GM12878 (cell line): ENCODE data around the gene OLA1. TPM values are rescaled to one million over a fixed set of nuclear protein-coding genes. Genes with fewer than 3 reads are reported as not detected.

Source experiments
- ATAC-seq: fragments of 200-7000 bp; cut with Tn5 transposase; 3 replicates; pipeline ENCODE4 v1.9.1; 2020; ENCODE audit warnings: mild to moderate bottlenecking, moderate library complexity
- BruUV-seq: library from RNA; stranded (reverse); fragments of 400-500 nt; replicated peaks from 2 replicates; lab custom pipeline; 2021; lab: Mats Ljungman, UMichigan
- CTCF ChIA-PET: fragments of 300-600 bp; sonication (Branson Sonifier 250); formaldehyde crosslinking; extraction: SDS; loops from one replicate; lab custom pipeline; 2021; ENCODE audit warnings: inconsistent platforms; lab: Yijun Ruan, JAX
- POLR2A ChIA-PET: fragments of 350-600 bp; formaldehyde crosslinking; extraction: SDS; loops from one replicate; lab custom pipeline; 2021; ENCODE audit warnings: inconsistent platforms; lab: Charles Lee
- RAD21 ChIA-PET: fragments of 300-600 bp; sonication (Branson Sonifier 250); formaldehyde crosslinking; loops from one replicate; lab custom pipeline; 2023; ENCODE audit warnings: antibody characterized with exemption; ENCODE audit not compliant: unreplicated experiment; lab: Charles Lee
- SMC1A ChIA-PET: fragments of 300-600 bp; sonication (Branson Sonifier 250); formaldehyde crosslinking; loops from one replicate; lab custom pipeline; 2023; ENCODE audit not compliant: unreplicated experiment, uncharacterized antibody; lab: Charles Lee
- DNase-seq: peaks from one replicate; pipeline ENCODE4 v3.0.0-alpha.2; 2011; ENCODE audit warnings: low read depth, low spot score
- FAIRE-seq: peaks from 3 replicates; lab custom pipeline; 2011; peaks lifted over from hg19 to GRCh38; lab: Jason Lieb, UNC
- H2AFZ ChIP-seq: 2 replicates; pipeline ENCODE4 v1.6.0; 2011; ENCODE audit warnings: low read depth, low read length, control low read depth; ENCODE audit not compliant: control insufficient read depth
- H3K27ac ChIP-seq: 2 replicates; pipeline ENCODE4 v1.5.1; 2011; ENCODE audit warnings: control low read depth; ENCODE audit not compliant: control insufficient read depth, insufficient read depth
- H3K27me3 ChIP-seq, 2 experiments: replicated peaks in 1 of 2; 2 replicates each; pipeline versions ENCODE4 v1.6.0 to v1.6.1; 2011; ENCODE audit warnings: low read length in 1 of 2; ENCODE audit not compliant: control insufficient read depth in 2 of 2, insufficient read depth in 2 of 2
- H3K36me3 ChIP-seq, 2 experiments: 2 replicates each; pipeline ENCODE4 v1.5.1; 2011; ENCODE audit warnings: low read length in 1 of 2; ENCODE audit not compliant: control insufficient read depth in 2 of 2, insufficient read depth in 2 of 2
- H3K4me1 ChIP-seq: 2 replicates; pipeline ENCODE4 v1.6.1; 2011; ENCODE audit warnings: mild to moderate bottlenecking, low read length, moderate library complexity, mixed read lengths; ENCODE audit not compliant: control insufficient read depth, insufficient read depth
- H3K4me2 ChIP-seq: 2 replicates; pipeline ENCODE4 v1.6.0; 2011; ENCODE audit warnings: control low read depth; ENCODE audit not compliant: control insufficient read depth, insufficient read depth
- H3K4me3 ChIP-seq: fragments of 200-600 bp; sonication (generic); 2 replicates; pipeline ENCODE4 v1.5.1; 2016
- H3K79me2 ChIP-seq: 2 replicates; pipeline ENCODE4 v1.6.0; 2011; ENCODE audit warnings: low read length; ENCODE audit not compliant: control insufficient read depth, insufficient read depth
- H3K9ac ChIP-seq: 2 replicates; pipeline ENCODE4 v1.8.0; 2011; ENCODE audit warnings: low read length, control low read depth, mixed read lengths; ENCODE audit not compliant: control insufficient read depth, insufficient read depth
- H3K9me3 ChIP-seq: replicated peaks from 3 replicates; pipeline ENCODE4 v1.5.1; 2011; ENCODE audit warnings: mild to moderate bottlenecking, low read length; ENCODE audit not compliant: control insufficient read depth, insufficient read depth
- H4K20me1 ChIP-seq: 2 replicates; pipeline ENCODE4 v1.6.0; 2011; ENCODE audit not compliant: control insufficient read depth, insufficient read depth
- ASH2L ChIP-seq: fragments of 300-600, 200-600 bp; sonication (generic); IDR thresholded peaks from 2 replicates; pipeline ENCODE4 v1.6.1; 2017; ENCODE audit warnings: low read depth, mild to moderate bottlenecking, borderline replicate concordance
- EED ChIP-seq: sonication (generic); IDR thresholded peaks from 2 replicates; pipeline ENCODE4 v1.6.1; 2016; ENCODE audit warnings: antibody characterized with exemption, low read depth
- SRF ChIP-seq, 2 experiments: IDR thresholded peaks; 2 replicates each; pipeline ENCODE4 v1.6.1; 2011; ENCODE audit warnings: low read depth in 2 of 2, low read length in 2 of 2, mild to moderate bottlenecking in 1 of 2, moderate library complexity in 1 of 2
- WGBS: methylation state at CpG from one replicate; pipeline ENCODE4 v1.1.6; 2016; ENCODE audit warnings: low lambda C conversion rate; ENCODE audit not compliant: insufficient replicate concordance, insufficient coverage; ENCODE audit errors: missing lambda C conversion rate; 5-methylcytosine and 5-hydroxymethylcytosine counted together
- in situ Hi-C: fragments of 300-500 bp; cut with MboI; formaldehyde crosslinking; loops from 9 replicates; pipeline ENCODE4 v1.14.3; 2018; ENCODE audit warnings: mixed read lengths
- intact Hi-C: fragments of 100-400 bp; cut with micrococcal nuclease; formaldehyde crosslinking; loops from one replicate; pipeline ENCODE4 v1.14.2; 2022; ENCODE audit not compliant: unreplicated experiment
- polyA plus RNA-seq, 11 experiments: library from polyadenylated mRNA; depleted of rRNA in 4 of 11; unstranded in 6 of 11; stranded (reverse) in 5 of 11; fragments of >200 nt; fragmentation: Nextera tagmentation in 4 of 11; fragmentation: Illumina TruSeq in 1 of 11; extraction: Ambion mirVana in 4 of 11; extraction: Trizol in 1 of 11; gene quantifications; 1 replicate in 1 of 11; 2 replicates in 10 of 11; pipeline versions ENCODE4 v1.2.1 to v1.2.3, GENCODE V29; 2011 to 2016; ENCODE audit warnings: inconsistent platforms in 2 of 11, missing spikeins in 2 of 11, low read depth in 1 of 11
- total RNA-seq, 4 experiments: library from RNA; depleted of rRNA in 3 of 4; stranded (reverse); fragments of >200 nt in 3 of 4; fragmentation: Illumina TruSeq in 1 of 4; extraction: Trizol in 1 of 4; gene quantifications; 2 replicates each; pipeline versions ENCODE4 v1.2.1 to v1.2.3, GENCODE V29; 2013 to 2021
- TF ChIP-seq, protein P1 (sequence below): fragments of 450-650 bp; IDR thresholded peaks from 2 replicates; pipeline ENCODE4 v1.6.1; 2017; ENCODE audit warnings: antibody characterized with exemption, mild to moderate bottlenecking, moderate library complexity
- TF ChIP-seq, protein P2 (sequence below): IDR thresholded peaks from 2 replicates; pipeline ENCODE4 v1.6.1; 2012; ENCODE audit warnings: improper control_type of control experiment, low read depth, low read length; ENCODE audit not compliant: insufficient replicate concordance
- TF ChIP-seq, protein P3 (sequence below), 3 experiments: IDR thresholded peaks in 2 of 3; conservative IDR thresholded peaks in 1 of 3; 2 replicates each; pipeline ENCODE4 v1.5.1; 2011; ENCODE audit warnings: low read depth in 3 of 3, low read length in 3 of 3, mild to moderate bottlenecking in 3 of 3, control low read depth in 2 of 3, moderate library complexity in 2 of 3, inconsistent platforms in 1 of 3, mixed read lengths in 1 of 3; ENCODE audit not compliant: control insufficient read depth in 2 of 3, insufficient read depth in 1 of 3; ENCODE audit errors: extremely low read depth in 1 of 3
- TF ChIP-seq, protein P4 (sequence below): IDR thresholded peaks from 2 replicates; pipeline ENCODE4 v1.6.1; 2012; ENCODE audit warnings: low read depth, low read length, improper control_type of control experiment
- TF ChIP-seq, protein P5 (sequence below): fragments of 450-650 bp; IDR thresholded peaks from 2 replicates; pipeline ENCODE4 v1.6.1; 2014; ENCODE audit warnings: mild to moderate bottlenecking

Gene OLA1
- total and polyA plus RNA-seq, 10 of the 15 experiments (the other 5 are each of a cell fraction or from before 2014, with no cell fraction given) = 107 to 238 (median 142) TPM

DNA sequence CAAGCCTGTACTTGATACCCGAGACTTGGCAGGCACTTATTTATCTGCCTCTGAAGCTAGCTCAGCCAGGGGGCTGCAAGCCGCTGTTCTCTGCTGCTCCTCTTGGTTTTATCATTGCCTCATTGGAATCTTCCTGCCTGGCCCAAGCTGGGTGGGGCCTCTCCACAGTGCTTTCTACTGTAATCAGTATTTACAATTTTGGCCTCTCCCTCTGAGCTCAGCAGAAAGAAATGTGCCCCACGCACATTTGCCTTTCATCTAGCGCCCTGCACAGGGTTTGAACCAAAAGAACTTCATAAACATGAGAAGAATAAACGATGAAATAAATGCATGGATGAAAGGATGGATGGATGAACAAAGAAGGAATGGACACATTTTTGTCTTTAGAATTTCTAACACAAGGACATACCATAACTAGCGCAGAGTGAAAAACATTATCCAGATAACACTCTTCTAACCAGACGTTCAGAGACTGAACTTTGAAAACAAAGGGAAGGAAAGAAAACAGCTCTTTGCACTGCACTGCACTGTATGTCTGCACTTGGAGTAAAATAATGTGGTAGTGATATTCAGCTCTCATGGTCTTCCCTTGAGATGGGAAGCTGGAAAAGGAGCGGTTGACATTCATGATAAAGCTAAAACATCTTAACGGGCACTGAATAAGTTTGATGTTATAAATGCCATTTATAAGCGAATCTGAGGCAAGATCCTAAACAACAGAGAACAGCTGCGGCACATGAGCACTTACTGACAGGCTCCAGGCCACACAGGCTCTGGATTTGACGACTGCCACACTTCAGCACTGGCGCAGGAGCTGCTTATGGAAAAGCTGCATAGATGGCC is 196.4 kb downstream of the OLA1 start:
- no peaks in the 10 kb centered on the region for H3K36me3 ChIP-seq
- no peak overlapping the region for H3K4me2 ChIP-seq
- H3K9ac ChIP-seq = no peak overlapping the region
- RAD21 ChIA-PET = no interaction called here
- no peak for ATAC-seq
- no peaks in the 10 kb centered on the region; a peak in 2 of 4 replicates for H3K27me3 ChIP-seq
- FAIRE-seq = no peak
- in situ Hi-C loops = no loop called here
- WGBS = 64% methylated on average over 13 of the region's 13 CpGs
- no peak overlapping the region for H2AFZ ChIP-seq
- H3K9me3 ChIP-seq = no peaks in the 10 kb centered on the region; the same call in 1 of the 3 replicates
- SMC1A ChIA-PET = interaction anchor here (1.3 to 1.5 kb wide), 2 partner anchors 9 to 144 kb away, joined by 3 to 4 read pairs; no protein-coding TSS in a partner anchor
- DNase-seq = no peak
- no peak overlapping the region for H3K27ac ChIP-seq
- no peak overlapping the region for H3K4me3 ChIP-seq
- no peaks in the 10 kb centered on the region for H3K79me2 ChIP-seq
- intact Hi-C loops = no loop called here
- no TSS peak for BruUV-seq
- CTCF ChIA-PET = interaction anchor here (1.0 to 1.5 kb wide), 2 partner anchors 111 to 167 kb away, joined by 5 to 6 read pairs; no protein-coding TSS in a partner anchor
- no peaks in the 10 kb centered on the region for H3K4me1 ChIP-seq
- no peaks in the 10 kb centered on the region for H4K20me1 ChIP-seq
- POLR2A ChIA-PET = no interaction called here
- TF ChIP-seq ASH2L (no peak), SRF (IDR thresholded peaks at IDR 0.05; ENCODE audit: low read depth in 2 of 2, low read length in 2 of 2) (no peak), EED (no peak)
- TF ChIP-seq, protein P1, sequence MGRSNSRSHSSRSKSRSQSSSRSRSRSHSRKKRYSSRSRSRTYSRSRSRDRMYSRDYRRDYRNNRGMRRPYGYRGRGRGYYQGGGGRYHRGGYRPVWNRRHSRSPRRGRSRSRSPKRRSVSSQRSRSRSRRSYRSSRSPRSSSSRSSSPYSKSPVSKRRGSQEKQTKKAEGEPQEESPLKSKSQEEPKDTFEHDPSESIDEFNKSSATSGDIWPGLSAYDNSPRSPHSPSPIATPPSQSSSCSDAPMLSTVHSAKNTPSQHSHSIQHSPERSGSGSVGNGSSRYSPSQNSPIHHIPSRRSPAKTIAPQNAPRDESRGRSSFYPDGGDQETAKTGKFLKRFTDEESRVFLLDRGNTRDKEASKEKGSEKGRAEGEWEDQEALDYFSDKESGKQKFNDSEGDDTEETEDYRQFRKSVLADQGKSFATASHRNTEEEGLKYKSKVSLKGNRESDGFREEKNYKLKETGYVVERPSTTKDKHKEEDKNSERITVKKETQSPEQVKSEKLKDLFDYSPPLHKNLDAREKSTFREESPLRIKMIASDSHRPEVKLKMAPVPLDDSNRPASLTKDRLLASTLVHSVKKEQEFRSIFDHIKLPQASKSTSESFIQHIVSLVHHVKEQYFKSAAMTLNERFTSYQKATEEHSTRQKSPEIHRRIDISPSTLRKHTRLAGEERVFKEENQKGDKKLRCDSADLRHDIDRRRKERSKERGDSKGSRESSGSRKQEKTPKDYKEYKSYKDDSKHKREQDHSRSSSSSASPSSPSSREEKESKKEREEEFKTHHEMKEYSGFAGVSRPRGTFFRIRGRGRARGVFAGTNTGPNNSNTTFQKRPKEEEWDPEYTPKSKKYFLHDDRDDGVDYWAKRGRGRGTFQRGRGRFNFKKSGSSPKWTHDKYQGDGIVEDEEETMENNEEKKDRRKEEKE = no peak
- TF ChIP-seq, protein P2, sequence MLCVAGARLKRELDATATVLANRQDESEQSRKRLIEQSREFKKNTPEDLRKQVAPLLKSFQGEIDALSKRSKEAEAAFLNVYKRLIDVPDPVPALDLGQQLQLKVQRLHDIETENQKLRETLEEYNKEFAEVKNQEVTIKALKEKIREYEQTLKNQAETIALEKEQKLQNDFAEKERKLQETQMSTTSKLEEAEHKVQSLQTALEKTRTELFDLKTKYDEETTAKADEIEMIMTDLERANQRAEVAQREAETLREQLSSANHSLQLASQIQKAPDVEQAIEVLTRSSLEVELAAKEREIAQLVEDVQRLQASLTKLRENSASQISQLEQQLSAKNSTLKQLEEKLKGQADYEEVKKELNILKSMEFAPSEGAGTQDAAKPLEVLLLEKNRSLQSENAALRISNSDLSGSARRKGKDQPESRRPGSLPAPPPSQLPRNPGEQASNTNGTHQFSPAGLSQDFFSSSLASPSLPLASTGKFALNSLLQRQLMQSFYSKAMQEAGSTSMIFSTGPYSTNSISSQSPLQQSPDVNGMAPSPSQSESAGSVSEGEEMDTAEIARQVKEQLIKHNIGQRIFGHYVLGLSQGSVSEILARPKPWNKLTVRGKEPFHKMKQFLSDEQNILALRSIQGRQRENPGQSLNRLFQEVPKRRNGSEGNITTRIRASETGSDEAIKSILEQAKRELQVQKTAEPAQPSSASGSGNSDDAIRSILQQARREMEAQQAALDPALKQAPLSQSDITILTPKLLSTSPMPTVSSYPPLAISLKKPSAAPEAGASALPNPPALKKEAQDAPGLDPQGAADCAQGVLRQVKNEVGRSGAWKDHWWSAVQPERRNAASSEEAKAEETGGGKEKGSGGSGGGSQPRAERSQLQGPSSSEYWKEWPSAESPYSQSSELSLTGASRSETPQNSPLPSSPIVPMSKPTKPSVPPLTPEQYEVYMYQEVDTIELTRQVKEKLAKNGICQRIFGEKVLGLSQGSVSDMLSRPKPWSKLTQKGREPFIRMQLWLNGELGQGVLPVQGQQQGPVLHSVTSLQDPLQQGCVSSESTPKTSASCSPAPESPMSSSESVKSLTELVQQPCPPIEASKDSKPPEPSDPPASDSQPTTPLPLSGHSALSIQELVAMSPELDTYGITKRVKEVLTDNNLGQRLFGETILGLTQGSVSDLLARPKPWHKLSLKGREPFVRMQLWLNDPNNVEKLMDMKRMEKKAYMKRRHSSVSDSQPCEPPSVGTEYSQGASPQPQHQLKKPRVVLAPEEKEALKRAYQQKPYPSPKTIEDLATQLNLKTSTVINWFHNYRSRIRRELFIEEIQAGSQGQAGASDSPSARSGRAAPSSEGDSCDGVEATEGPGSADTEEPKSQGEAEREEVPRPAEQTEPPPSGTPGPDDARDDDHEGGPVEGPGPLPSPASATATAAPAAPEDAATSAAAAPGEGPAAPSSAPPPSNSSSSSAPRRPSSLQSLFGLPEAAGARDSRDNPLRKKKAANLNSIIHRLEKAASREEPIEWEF = no peak
- TF ChIP-seq, protein P3, sequence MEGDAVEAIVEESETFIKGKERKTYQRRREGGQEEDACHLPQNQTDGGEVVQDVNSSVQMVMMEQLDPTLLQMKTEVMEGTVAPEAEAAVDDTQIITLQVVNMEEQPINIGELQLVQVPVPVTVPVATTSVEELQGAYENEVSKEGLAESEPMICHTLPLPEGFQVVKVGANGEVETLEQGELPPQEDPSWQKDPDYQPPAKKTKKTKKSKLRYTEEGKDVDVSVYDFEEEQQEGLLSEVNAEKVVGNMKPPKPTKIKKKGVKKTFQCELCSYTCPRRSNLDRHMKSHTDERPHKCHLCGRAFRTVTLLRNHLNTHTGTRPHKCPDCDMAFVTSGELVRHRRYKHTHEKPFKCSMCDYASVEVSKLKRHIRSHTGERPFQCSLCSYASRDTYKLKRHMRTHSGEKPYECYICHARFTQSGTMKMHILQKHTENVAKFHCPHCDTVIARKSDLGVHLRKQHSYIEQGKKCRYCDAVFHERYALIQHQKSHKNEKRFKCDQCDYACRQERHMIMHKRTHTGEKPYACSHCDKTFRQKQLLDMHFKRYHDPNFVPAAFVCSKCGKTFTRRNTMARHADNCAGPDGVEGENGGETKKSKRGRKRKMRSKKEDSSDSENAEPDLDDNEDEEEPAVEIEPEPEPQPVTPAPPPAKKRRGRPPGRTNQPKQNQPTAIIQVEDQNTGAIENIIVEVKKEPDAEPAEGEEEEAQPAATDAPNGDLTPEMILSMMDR (IDR thresholded peaks at IDR 0.05 in 2 of 3, conservative IDR thresholded peaks at IDR 0.05 in 1 of 3; ENCODE audit: control insufficient read depth in 2 of 3, extremely low read depth in 1 of 3, insufficient read depth in 1 of 3, low read depth in 3 of 3, low read length in 3 of 3) = no peak
- TF ChIP-seq, protein P4, sequence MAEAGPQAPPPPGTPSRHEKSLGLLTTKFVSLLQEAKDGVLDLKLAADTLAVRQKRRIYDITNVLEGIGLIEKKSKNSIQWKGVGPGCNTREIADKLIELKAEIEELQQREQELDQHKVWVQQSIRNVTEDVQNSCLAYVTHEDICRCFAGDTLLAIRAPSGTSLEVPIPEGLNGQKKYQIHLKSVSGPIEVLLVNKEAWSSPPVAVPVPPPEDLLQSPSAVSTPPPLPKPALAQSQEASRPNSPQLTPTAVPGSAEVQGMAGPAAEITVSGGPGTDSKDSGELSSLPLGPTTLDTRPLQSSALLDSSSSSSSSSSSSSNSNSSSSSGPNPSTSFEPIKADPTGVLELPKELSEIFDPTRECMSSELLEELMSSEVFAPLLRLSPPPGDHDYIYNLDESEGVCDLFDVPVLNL = no peak
- TF ChIP-seq, protein P5, sequence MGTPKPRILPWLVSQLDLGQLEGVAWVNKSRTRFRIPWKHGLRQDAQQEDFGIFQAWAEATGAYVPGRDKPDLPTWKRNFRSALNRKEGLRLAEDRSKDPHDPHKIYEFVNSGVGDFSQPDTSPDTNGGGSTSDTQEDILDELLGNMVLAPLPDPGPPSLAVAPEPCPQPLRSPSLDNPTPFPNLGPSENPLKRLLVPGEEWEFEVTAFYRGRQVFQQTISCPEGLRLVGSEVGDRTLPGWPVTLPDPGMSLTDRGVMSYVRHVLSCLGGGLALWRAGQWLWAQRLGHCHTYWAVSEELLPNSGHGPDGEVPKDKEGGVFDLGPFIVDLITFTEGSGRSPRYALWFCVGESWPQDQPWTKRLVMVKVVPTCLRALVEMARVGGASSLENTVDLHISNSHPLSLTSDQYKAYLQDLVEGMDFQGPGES = no peak
